Fibroblast of lung (primary cell): ENCODE data around the gene EEF1B2. TPM values are rescaled to one million over a fixed set of nuclear protein-coding genes. Genes with fewer than 3 reads are reported as not detected.
"Not testable (repeated sequence)": the region's sequence is repeated elsewhere in the genome, so short reads cannot be mapped to it uniquely, and the experiment has no call there.

ENCODE experiments used
- DNase-seq, 2 donors: peaks; one replicate each; pipeline versions ENCODE4 v3.0.0 to v3.0.0-alpha.2; 2010; ENCODE audit warnings: low read depth in 2 of 2
- H2AFZ ChIP-seq: 2 replicates; pipeline ENCODE4 v1.5.1; 2012; ENCODE audit warnings: low read length, control low read depth, inconsistent platforms
- H3K27ac ChIP-seq: 2 replicates; pipeline ENCODE4 v1.5.1; 2011; ENCODE audit warnings: low read length, control low read depth; ENCODE audit not compliant: insufficient read depth
- H3K27me3 ChIP-seq: 2 replicates; pipeline ENCODE4 v1.5.1; 2011; ENCODE audit warnings: mild to moderate bottlenecking, low read length; ENCODE audit not compliant: control insufficient read depth, insufficient read depth
- H3K36me3 ChIP-seq: 2 replicates; pipeline ENCODE4 v1.5.1; 2011; ENCODE audit warnings: low read length; ENCODE audit not compliant: control insufficient read depth, insufficient read depth
- H3K4me1 ChIP-seq: 2 replicates; pipeline ENCODE4 v1.5.1; 2011; ENCODE audit warnings: low read length; ENCODE audit not compliant: control insufficient read depth, insufficient read depth; ENCODE audit errors: extremely low read depth
- H3K4me2 ChIP-seq: 2 replicates; pipeline ENCODE4 v1.5.1; 2011; ENCODE audit warnings: low read length, control low read depth; ENCODE audit not compliant: insufficient read depth; ENCODE audit errors: extremely low read depth
- H3K4me3 ChIP-seq, 4 experiments: fragments of 200-600 bp in 1 of 4; sonication (generic) in 1 of 4; replicated peaks in 1 of 4; 2 replicates each; pipeline ENCODE4 v1.5.1; 2011 to 2016; ENCODE audit warnings: low read length in 4 of 4, low read depth in 3 of 4, mild to moderate bottlenecking in 3 of 4, control low read depth in 2 of 4, inconsistent platforms in 1 of 4, mixed read lengths in 1 of 4; ENCODE audit not compliant: insufficient read depth in 1 of 4; ENCODE audit errors: control extremely low read depth in 1 of 4
- H3K79me2 ChIP-seq: 2 replicates; pipeline ENCODE4 v1.5.1; 2012; ENCODE audit warnings: mild to moderate bottlenecking, low read length, inconsistent platforms; ENCODE audit not compliant: control insufficient read depth, insufficient read depth
- H3K9ac ChIP-seq: 2 replicates; pipeline ENCODE4 v1.5.1; 2011; ENCODE audit warnings: mild to moderate bottlenecking, low read length, control low read depth; ENCODE audit not compliant: insufficient read depth
- H3K9me3 ChIP-seq: 2 replicates; pipeline ENCODE4 v1.5.1; 2012; ENCODE audit warnings: low read depth, low read length; ENCODE audit not compliant: control insufficient read depth, insufficient read depth
- H4K20me1 ChIP-seq: 2 replicates; pipeline ENCODE4 v1.5.1; 2011; ENCODE audit warnings: low read length; ENCODE audit not compliant: control insufficient read depth, insufficient read depth; ENCODE audit errors: extremely low read depth
- EZH2 ChIP-seq: IDR thresholded peaks from 2 replicates; pipeline ENCODE4 v1.5.1; 2012; ENCODE audit warnings: low read length, control low read depth, mild to moderate bottlenecking; ENCODE audit errors: missing control alignments
- polyA plus RNA-seq, 2 donors: library from polyadenylated mRNA; depleted of rRNA in 1 of 2; stranded (reverse) in 1 of 2; unstranded in 1 of 2; fragments of >200 nt; gene quantifications; 2 replicates each; pipeline ENCODE4 v1.2.1, GENCODE V29; 2011 to 2012; ENCODE audit warnings: missing spikeins in 1 of 2
- total RNA-seq: library from RNA; depleted of rRNA; stranded (reverse); fragments of >200 nt; gene quantifications from 2 replicates; pipeline ENCODE4 v1.2.1, GENCODE V29; 2014
- TF ChIP-seq, protein P1 (sequence below), 2 donors: IDR thresholded peaks in 1 of 2; conservative IDR thresholded peaks in 1 of 2; 1 replicate in 1 of 2; 2 replicates in 1 of 2; pipeline ENCODE4 v1.5.1; 2011 to 2012; ENCODE audit warnings: low read length in 2 of 2, control low read depth in 1 of 2, inconsistent platforms in 1 of 2, low read depth in 1 of 2, mild to moderate bottlenecking in 1 of 2

The EEF1B2 gene
- total and polyA plus RNA-seq, 2 donors (not counting 1 experiment from before 2014, with no cell fraction given) = 439 to 984 TPM

GRCh38 chr2:206173147-206173546 is 13.5 kb downstream of the EEF1B2 start:
- Histone ChIP-seq H3K9ac (no peak overlapping the region), H3K27ac (no peak overlapping the region), H3K27me3 (no peaks in the 10 kb centered on the region), H3K4me2 (no peak overlapping the region), H3K4me1 (no peaks in the 10 kb centered on the region), H3K9me3 (no peaks in the 10 kb centered on the region), H3K79me2 (no peaks in the 10 kb centered on the region), H2AFZ (no peak overlapping the region), H4K20me1 (no peaks in the 10 kb centered on the region), H3K4me3 (no peak overlapping the region), H3K36me3 (no peaks in the 10 kb centered on the region)
- no peak for TF ChIP-seq EZH2
- TF ChIP-seq, protein P1, sequence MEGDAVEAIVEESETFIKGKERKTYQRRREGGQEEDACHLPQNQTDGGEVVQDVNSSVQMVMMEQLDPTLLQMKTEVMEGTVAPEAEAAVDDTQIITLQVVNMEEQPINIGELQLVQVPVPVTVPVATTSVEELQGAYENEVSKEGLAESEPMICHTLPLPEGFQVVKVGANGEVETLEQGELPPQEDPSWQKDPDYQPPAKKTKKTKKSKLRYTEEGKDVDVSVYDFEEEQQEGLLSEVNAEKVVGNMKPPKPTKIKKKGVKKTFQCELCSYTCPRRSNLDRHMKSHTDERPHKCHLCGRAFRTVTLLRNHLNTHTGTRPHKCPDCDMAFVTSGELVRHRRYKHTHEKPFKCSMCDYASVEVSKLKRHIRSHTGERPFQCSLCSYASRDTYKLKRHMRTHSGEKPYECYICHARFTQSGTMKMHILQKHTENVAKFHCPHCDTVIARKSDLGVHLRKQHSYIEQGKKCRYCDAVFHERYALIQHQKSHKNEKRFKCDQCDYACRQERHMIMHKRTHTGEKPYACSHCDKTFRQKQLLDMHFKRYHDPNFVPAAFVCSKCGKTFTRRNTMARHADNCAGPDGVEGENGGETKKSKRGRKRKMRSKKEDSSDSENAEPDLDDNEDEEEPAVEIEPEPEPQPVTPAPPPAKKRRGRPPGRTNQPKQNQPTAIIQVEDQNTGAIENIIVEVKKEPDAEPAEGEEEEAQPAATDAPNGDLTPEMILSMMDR (conservative IDR thresholded peaks at IDR 0.05 in 1 of 2, IDR thresholded peaks at IDR 0.05 in 1 of 2; ENCODE audit: low read depth in 1 of 2, low read length in 2 of 2) = no peak
- no peak for DNase-seq

GRCh38 chr2:206176121-206176520 is 16.4 kb downstream of the EEF1B2 start:
- no peaks in the 10 kb centered on the region for H3K4me1 ChIP-seq
- H3K27me3 ChIP-seq = no peaks in the 10 kb centered on the region
- no peak overlapping the region for H3K4me3 ChIP-seq
- H3K79me2 ChIP-seq = no peaks in the 10 kb centered on the region
- no peak overlapping the region for H3K27ac ChIP-seq
- TF ChIP-seq EZH2 = no peak
- TF ChIP-seq, protein P1 (conservative IDR thresholded peaks at IDR 0.05 in 1 of 2, IDR thresholded peaks at IDR 0.05 in 1 of 2; ENCODE audit: low read depth in 1 of 2, low read length in 2 of 2) = no peak
- no peak overlapping the region for H3K9ac ChIP-seq
- no peaks in the 10 kb centered on the region for H3K36me3 ChIP-seq
- no peaks in the 10 kb centered on the region for H4K20me1 ChIP-seq
- DNase-seq = peak in 1 of 2 donors; percentile 68
- no peaks in the 10 kb centered on the region for H3K9me3 ChIP-seq
- no peak overlapping the region for H2AFZ ChIP-seq
- H3K4me2 ChIP-seq = no peak overlapping the region

DNA sequence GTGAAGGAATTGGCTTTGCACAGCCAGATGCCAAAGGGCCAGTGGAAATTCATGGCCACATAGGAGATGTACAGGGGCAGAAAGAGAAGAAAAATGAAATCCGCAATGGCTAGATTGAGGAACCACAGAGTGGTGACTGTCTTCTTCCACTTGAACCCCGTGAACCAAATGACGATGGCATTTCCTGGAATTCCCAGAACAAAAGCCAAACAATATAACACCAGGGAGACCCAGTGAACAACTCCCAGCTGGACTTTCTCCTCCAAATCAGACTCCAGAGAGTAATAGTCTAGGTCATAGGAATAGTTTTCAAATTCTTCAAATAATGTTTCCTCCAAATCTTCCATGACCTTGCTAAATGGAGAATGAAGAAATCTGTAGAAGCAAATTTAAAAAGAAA is 17.2 kb downstream of the EEF1B2 start:
- H3K4me1 ChIP-seq = no peaks in the 10 kb centered on the region
- no peaks in the 10 kb centered on the region for H3K9me3 ChIP-seq
- H3K9ac ChIP-seq = no peak overlapping the region
- H4K20me1 ChIP-seq = no peaks in the 10 kb centered on the region
- no peak overlapping the region for H3K4me2 ChIP-seq
- H3K27me3 ChIP-seq = no peaks in the 10 kb centered on the region
- no peaks in the 10 kb centered on the region for H3K79me2 ChIP-seq
- no peak overlapping the region for H2AFZ ChIP-seq
- no peaks in the 10 kb centered on the region for H3K36me3 ChIP-seq
- no peak for DNase-seq
- TF ChIP-seq, protein P1 (conservative IDR thresholded peaks at IDR 0.05 in 1 of 2, IDR thresholded peaks at IDR 0.05 in 1 of 2; ENCODE audit: low read depth in 1 of 2, low read length in 2 of 2) = no peak
- TF ChIP-seq EZH2 = no peak
- H3K4me3 ChIP-seq = no peak overlapping the region
- H3K27ac ChIP-seq = no peak overlapping the region

- not testable (repeated sequence) for H3K27me3 ChIP-seq, DNase-seq
These were observed 21.8 kb downstream of the EEF1B2 start for GRCh38 chr2:206181526-206181925.

More at GRCh38 chr2:206181526-206181925, 21.8 kb downstream of the EEF1B2 start:
- H3K4me3 ChIP-seq, H3K4me2 ChIP-seq, H3K79me2 ChIP-seq, H3K36me3 ChIP-seq, H3K4me1 ChIP-seq, H4K20me1 ChIP-seq, H3K9ac ChIP-seq, H3K9me3 ChIP-seq, H2AFZ ChIP-seq, H3K27ac ChIP-seq: not testable (repeated sequence)
